Measurements from ENCODE around the gene HEPACAM.

The HEPACAM gene

DNA sequence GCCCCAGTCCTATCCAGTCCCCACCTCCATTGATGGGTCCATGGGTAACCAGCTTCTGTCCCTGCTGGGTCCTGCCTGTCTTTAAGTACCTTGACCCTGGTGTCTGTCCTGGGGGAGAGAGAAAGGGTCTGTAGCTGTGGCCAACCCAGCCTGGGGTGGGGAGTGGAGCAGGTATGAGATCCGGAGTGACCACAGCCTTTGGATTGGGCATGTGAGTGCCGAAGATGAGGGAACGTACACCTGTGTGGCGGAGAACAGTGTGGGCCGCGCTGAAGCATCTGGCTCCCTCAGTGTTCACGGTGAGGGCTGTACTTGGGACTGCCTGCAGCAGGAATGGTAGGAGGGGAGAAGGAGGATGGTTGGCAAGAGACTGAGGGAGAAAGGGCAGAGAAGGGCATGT lies 65.4 kb downstream of the HEPACAM start:
- DNase-seq (ENCODE audit: low read depth in 2 of 3, low spot score in 2 of 3) = no peak

DNA sequence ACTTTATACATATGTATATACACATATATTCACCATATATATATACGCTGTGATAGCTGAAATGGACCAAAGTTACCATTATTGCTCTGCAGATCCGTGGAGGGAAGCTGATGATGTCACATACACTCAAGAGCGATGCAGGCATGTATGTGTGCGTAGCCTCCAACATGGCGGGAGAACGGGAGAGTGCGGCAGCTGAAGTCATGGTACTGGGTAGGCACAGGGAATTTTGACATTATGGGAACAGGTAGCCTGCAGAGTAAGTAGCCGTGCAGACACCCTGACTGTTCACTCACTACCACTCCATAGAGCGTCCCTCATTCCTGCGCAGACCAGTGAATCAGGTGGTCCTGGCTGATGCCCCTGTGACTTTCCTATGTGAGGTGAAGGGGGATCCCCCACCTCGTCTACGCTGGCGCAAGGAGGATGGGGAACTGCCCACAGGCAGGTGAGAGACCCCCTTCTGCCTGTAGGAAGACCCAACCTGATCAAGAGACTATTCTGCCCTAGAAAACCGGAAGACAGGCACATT lies 65.9 kb downstream of the HEPACAM start:
- DNase-seq (ENCODE audit: low read depth in 2 of 3, low spot score in 2 of 3) = no peak

DNA sequence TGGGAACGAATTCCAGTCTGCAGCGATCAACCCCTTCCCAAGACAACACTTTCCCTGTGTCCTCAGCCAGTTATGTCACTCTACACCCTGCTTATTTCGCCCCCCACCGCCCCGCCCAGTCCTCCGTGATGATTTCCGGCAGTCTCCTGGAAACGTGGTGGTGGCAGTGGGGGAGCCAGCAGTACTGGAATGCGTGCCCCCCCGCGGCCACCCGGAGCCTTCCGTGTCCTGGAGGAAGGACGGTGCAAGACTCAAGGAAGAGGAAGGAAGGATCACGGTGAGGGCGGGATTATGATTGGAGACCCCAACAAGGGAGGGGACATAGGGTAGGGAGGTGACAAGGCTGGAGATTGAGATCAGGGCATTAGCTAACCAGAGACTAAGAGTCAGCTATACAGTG lies 66.5 kb downstream of the HEPACAM start:
- DNase-seq (ENCODE audit: low read depth in 2 of 3, low spot score in 2 of 3) = no peak

All from activated CD8-positive, alpha-beta memory T cell treated with anti-CD3 and anti-CD28 coated beads for 48 hours (primary cell).